ENCODE data around the gene FAM117A.

The FAM117A gene, protein sequence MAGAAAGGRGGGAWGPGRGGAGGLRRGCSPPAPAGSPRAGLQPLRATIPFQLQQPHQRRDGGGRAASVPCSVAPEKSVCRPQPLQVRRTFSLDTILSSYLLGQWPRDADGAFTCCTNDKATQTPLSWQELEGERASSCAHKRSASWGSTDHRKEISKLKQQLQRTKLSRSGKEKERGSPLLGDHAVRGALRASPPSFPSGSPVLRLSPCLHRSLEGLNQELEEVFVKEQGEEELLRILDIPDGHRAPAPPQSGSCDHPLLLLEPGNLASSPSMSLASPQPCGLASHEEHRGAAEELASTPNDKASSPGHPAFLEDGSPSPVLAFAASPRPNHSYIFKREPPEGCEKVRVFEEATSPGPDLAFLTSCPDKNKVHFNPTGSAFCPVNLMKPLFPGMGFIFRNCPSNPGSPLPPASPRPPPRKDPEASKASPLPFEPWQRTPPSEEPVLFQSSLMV

DNA sequence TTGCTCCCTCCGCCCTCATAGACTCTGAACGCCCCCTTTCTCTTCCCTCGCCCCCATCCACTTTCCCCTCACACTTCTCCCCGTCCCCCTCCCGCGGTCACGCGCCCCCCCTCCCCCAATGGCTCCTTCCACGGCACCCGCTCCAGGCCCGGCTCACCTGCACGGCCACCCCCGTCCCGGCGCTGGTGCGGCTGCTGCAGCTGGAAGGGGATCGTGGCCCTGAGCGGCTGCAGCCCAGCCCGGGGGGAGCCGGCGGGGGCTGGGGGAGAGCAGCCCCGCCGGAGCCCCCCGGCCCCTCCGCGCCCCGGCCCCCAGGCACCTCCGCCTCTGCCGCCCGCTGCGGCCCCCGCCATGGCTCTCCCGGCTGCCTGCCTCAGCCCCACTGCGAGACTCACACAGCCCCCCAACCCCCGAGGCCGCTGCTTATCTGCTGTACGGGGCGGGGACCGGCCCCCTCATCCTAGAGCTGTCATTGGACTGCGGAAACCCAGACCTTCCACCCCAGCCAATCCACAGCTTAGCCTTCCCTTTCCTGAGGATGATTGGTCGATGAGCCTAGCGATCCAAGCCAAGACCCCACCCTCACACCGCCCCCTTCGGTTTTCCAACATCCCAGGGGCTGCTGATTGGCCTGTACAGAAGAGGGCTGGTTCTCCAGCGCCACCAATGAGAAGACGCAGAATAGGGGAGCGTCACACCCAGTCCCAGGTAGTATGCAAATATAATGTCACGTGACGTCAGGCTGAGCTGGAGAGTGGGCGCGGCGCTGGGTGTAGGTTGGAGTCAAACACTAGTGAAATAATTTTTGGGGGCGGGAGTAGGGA, at the start of gene FAM117A:
FAM117A (minus strand) TSS at position 397 of the 824 bp plus-strand sequence; CDS start at position 353, 44 bp downstream.
- DNase-seq: peak; percentile 96

DNA sequence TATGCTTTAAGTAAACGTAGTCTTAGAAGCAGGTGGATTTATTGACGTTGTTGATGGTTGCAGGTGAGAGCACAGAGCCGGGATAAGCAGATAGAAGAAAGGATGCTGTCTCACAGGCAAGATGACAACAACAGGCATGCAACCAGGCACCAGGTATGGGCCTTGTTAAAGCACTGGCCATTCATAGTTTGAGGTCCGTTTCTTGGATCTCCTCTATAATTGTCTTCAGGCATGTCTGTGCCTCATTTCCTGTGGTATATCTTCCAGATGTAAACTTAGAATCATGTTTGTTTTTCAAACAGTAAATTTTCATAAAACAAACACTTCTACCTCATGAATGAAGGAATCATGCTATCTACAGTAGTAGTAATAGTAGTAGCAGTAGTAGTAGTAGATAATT, 45.1 kb upstream of the FAM117A start:
- no peak for DNase-seq

DNA sequence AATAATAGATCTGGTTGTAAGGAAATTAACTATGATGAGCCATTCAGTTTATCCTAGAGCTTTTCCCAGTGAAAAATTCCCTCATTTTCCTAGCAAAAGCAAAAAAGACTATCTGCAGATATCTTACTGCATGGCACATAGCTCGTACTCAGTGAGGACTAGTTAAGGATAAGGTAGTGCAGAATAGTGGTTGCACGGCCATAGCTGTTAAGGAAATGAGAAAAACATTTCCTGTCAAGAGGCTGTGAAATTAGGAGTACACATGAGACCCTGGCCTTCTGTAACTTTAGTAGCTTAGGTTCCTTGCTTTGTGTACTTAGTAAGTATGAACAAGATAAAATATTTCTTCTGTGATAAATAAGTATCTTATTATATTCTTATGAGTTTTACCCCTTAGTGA, 34.8 kb upstream of the FAM117A start:
- no peak for DNase-seq

DNA sequence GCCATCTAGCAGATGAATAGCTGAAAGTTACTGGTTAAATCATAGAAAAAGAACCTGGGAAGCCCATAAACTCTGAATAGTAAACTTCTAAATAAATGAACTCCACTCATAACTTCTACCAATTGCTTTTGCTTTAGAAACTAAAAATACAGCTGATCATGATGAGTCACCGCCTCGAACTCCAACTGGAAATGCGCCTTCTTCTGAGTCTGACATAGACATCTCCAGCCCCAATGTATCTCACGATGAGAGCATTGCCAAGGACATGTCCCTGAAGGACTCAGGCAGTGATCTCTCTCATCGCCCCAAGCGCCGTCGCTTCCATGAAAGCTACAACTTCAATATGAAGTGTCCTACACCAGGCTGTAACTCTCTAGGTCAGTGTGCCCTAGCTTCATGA, 34.3 kb upstream of the FAM117A start:
- DNase-seq: no peak

DNA sequence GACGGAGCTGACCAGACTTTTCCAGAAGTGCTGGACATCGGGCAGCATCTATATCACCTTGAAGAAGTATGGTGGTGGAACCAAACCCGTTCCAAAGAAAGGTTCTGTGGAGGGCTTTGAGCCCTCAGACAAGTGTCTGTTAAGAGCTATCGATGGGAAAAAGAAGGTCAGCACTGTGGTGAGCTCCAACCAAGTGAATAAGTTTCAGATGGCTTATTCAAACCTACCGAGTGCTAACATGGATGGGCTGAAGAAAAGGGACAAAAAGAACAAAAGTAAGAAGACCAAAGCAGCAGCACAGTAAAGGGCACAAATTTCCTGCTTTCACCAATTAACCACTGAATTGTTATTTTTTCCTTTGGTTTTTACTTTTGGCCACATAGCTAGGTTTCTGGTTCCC, 31.4 kb upstream of the FAM117A start:
- DNase-seq: no peak

DNA sequence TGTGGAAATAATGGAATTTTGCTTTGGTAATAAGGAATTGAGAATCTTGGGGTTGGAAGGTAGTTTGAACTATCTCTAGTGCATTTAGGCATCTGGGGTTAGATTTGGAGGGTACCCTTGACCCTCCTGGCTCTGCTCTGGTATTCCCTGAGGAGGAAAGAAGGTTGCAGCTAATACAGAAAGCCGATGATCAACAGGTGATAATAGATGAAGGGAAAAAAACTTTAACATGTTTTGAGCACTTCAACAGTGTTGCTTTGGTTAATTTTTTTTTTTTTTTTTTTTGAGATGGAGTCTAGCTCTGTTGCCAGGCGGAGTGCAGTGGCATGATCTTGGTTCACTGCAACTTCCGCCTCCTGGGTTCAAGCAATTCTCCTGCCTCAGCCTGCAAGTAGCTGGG, 29.4 kb upstream of the FAM117A start:
- no peak for DNase-seq

DNA sequence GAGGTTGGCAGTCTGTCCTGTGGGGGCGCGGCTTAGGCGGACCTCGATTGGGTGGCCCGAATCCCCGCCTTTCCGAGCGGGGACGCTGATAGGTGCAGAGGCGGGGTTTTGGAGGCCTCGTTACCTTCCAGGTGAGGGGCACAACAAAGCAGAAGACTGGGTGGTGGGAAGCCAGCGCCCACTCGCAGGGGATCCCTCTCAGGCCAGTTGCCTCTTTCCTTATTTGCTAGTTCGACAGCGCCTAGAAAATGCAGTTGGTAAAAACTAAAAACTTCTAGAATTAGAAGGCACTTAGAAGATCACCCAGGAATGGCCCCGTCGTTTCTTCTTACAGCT, 25.3 kb upstream of the FAM117A start:
- no peak for DNase-seq

DNA sequence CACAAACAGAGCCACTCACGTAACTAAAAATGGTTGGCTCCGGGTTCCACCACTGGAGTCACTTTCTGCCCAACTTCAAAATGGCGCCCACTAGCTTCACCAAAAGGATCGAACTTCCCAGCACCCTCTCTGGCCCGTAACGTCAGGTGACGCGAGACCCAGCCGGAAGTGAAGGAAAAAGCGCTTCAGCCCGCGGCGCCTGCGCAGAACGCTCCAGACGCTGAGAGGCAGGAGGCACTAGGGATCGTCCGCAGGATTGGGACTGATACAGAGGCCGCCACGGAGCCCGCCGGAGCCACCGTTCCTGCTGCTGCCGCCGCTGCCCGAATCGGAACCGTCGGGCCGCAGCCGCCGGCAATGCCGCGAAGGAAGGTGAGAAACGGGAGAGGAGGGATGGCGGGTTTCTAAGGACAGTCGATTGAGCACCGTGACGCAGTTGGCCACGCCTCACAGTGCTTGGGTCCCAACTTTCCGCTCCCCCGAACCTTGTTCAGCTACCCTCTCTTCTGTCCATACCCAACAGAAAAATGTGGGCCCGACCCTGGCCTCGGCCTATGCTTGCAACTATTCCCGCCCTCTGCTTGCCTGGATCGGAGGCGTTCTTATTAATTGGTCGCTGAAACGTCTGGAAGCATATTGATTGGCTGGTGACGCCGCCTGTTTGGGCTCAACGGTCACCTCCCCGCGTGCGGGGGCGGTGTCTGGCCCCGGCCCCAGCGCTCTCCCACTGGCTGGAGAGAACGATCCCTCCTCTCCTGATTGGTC, 24.7 kb upstream of the FAM117A start, which contains the start of gene KAT7:
KAT7 (plus strand) TSS at position 204 of the 765 bp plus-strand sequence; CDS start at position 358, 154 bp downstream.
- peak; percentile 98 for DNase-seq

DNA sequence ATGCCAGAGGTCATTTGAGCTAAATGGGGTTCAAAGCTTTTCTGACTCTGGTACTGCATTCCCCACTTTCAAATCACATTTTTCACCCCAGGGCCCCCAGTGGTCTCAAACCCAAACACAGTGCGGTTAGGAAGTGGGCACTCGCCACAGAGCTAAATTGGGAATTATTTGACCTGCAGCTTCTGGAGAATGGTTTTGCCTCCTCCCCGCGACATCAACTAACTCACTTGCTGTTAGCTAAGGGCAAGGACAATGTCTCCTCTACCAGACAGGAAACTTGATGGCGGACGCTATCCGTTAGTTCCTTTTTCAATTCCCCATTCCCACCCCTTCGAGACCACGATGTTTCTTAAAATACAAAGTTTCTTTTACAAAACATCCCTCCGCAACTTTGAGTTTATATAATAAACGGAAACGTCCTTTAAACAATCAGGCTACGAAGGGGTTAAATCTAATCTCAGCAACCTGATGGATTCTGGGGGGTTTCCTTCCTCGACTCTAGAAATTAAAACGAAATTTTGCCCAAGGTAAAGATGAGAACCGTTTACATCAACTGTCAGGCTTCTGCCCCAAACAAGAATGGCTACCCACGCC, 24.1 kb upstream of the FAM117A start:
- DNase-seq: peak; percentile 17

DNA sequence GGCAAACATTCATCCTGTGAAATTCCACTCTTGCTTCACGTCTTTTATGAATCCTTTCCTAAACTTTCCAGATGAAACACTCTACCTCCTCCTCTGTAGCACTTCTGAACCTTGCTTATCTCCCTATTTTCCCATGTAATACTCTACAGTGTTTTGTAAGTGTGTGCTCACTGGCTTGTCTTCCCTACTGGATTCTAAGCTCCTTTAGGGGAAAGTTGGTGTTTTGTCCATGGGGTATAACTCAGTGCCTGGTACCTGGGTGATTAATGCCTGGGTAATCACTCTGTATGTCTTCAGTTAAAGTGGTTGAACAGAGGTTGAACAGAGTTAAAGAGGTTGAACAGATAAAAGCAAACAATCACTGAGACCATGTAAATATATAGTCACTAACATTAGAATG, 20.7 kb upstream of the FAM117A start:
- no peak for DNase-seq

DNA sequence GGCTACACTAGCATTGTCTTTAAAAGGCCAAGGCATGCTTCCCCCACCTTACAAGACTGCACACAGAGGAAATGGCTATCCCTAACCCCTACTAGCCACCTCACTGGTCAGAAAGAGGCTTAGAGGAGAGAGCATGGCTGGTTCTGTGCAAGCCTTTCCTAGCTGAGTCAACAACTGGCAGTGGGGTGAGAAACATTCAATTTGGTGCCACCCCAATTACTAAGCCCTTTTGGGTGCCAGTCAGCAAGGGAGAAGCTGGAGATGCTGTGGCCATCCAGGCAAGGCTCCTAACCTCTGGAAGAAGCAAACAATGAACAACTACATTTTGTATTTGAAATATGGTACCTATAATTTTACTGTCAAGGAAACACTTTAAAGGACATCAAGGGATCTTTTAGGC, 19.9 kb upstream of the FAM117A start:
- no peak for DNase-seq

DNA sequence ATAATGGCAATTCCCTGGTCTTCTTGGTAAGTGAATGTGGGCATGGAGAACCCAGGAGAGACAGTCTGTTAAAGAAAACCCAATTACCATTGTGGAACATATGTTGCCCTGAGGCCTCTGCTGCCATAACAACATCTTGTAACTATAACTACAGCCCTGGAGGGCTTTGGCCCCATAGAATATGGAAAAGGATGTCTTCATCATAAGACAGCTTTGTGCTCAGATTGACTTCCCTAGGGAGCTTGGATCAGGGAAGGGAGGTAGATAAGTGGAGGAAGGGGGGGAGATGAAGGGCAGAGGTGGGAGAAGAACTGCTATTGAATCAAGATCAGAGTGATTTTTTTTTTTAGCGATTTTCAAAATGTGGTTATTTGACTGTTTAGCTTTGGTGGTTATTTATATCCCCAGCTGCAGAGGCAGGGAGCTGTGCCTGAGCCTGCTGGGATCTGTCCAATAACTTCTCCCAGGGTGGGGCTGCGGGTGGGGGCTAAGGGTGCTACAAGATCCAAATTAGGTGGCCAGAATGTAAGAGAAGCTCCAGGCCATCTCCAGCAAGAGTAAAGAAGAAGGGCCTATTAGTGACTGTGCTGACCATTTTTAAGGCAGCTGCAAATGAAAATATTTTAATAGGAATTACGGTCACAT, 19.3 kb upstream of the FAM117A start:
- DNase-seq: no peak

DNA sequence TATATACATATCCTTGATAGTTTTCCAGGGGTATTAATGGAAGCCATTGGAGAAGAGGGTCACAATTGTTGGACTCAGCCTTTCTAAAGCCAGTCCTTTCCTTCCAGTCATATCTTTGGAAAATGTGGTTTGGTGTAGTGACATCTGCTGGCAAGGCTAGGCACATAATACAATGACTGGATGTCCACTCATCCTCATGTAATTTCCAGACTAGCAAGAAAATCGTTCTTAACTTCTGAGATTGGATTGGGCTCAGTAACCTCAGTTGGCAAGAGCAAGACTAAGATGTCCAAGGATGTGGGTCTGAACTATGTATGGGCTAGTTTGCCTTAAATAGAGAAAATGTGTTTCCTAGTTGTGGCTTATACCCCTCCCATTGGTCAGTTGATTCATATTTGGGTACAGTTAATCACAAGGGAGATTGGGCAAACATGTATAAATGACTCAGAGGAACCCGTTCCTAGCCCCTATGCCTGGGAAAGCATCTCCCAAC, 15.9 kb upstream of the FAM117A start:
- DNase-seq: peak; percentile 19

DNA sequence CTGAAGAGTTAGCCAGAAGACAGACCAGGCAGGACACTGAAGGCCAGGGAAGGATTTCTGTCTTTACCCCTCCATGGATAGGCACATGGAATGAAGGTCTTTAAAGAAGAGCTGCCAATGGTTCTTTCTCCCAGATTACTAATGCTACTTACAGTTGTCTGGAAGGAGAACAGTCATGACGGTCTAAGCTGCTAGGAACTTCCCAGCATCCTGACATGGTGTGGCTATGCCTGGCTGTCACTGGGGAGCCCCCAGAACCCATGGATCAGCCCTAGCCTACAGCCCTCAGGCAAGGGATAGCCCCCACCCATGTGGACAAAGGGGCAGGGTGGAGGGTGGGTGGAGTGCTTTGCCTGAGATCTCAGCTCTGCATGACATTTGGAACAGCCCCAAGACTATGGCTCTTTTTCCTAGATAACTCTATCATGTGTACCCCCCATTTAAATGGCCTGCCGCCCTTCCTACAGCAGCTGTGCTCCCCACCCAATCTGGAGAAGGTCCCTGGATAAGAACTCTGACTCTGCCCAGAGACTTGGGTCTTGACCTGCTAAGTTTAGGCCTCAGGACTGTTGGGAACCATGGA, 15.3 kb upstream of the FAM117A start:
- DNase-seq: no peak

DNA sequence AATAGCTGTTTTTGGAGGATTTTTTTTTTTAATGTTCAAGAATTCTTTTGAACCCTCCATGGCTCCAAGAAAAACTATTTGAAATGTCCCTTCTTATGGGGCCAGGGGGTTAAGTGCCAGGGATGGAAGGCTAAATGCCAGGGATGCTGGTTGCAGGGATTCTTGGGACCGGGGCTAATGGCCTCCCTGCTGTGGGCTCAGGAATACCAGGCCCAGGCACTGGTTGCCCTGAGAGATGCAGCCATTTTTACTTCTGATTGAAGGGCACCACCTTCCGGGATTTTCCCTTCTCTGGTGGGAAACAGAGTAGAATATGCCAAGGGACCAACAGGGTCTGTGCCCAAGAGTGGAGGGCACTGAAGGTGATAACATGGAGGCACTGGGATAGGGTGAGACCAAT, 13.6 kb upstream of the FAM117A start:
- DNase-seq: no peak

DNA sequence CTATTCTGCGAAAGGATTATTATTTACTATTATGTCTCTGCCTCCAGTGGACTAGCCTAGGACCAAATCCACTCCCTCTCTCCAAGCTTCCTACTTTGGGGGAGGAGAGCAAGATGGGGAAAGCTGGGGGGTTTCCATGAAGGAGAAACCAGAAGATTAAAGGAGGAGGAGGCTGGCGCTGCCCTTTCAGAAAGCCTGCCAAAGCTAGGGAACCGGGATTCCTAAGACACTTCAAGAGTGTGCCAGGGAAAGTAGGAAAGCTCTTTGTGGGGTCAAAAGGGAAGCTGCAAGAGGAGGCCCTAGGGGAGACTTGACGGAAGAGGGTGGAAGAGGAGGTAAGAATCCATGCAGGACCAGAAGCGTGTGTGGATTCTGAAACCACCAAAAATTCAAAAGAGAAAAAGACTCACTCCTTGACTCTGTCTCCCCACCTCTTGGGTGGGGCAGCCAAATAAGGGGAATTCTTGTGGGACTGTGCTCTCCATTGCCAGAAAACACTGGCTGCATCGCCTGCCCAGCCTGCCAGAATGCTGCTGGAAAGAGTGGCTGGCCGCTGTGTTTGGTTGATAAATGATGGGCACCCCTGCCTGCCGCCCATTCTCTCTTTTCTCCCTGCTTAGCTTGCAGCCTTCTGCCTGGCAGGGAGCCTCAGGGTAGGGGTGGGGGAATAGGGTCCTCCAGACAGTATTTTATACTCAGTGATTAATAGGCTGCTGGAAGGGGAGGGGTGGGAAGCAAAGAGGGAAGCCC, 12.8 kb upstream of the FAM117A start:
- DNase-seq: no peak

DNA sequence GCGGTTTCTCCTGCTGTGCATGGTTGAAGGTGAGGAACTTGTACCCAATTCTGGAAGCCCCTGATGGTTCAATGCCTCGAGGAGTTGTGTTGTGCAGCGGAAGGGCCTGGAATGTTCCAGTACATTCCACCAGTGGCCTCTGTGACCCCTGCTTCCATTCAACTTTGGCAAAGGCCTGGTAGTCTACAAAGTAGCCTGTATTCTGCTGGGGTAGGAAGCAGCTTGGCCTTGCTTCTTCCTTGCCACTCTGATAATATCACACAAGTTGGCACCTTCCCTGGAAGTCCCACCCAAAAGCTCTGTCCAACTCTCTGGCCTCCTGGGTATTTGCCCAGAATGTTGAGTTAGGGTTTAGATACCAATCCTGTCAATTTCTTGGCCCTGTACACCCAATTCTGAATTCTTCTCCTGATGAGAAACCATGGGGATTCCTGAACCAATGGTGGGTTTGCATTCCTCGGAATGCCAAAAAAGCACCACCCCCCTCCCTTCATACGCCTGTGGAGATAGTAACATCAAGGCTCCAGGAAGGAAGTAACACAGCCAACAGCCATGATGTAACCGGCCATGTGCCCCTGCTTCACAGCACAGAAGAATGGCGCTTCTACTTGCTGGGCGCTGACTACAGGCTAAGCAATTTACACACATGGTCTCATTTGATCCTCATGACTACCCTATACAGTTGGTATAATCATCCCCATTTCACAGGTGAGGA, 11.8 kb upstream of the FAM117A start:
- DNase-seq: no peak

DNA sequence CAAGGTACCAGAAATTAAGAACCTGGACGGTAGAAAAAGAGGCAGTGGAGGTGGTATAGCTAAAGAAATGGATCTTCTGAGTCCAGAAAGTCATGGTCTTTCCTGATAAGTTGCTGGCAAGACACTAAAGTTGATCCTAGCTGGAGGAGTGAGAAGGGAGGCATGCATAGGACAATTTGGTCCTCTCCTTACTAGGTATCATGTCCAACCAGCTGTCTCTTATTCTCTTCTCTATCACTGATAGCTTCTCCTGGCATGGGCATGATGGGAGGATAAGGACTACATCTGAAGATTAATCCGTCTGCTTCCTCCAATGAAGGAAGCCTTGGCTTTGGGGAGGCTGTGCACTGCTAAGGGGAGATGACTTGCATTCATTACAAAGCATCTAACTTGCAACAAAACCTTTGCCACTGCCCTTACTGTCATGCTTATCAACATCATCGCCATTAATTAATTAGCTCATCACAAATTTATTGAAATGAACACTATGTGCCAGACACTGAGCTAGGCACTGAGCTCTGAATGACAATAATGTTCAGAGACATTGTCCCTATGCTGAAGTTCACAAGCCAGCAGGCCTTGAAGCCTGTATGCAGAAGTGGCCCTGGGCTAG, 3.1 kb upstream of the FAM117A start:
- DNase-seq: no peak

DNA sequence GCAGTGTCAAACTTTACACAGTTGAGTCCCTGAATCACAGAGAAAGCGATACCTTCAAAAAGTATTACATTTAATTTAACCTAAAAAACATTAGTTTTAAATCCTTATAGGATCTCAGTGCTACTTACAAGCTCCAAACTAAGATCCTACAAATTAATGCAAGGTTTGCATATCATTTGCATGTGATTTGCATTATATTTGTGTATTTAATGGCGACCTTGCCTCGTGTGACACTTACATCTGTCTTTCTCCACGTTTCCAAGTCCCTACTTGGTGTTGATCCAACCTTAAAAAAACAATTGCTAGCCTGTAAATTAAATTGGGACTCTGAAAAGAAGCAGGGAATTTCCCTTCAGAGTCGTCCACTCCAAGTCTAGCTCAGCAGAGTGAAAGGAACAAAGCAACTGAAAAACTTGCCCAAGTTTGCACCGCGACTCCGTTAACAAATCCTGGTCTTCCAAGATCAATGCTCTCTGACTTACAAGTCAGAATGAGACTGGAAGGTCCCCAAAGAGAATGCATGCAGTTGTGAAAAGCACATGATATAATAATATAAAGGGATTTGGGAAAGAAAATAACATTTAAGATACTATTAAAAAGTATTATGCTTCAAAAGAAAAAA, 739 bp upstream of the FAM117A start:
- no peak for DNase-seq

Measured in activated gamma-delta T cell treated with Interleukin-2 at 50 U/mL for 16 hours (primary cell).